ENCODE results near the gene IL4.

IL4 gene

GRCh38 chr5:132674671-132675506, 1.1 kb downstream of the IL4 start:
- FAIRE-seq: no peak

GRCh38 chr5:132675936-132676689, 2.3 kb downstream of the IL4 start:
- FAIRE-seq: no peak

- FAIRE-seq: no peak
Observed at GRCh38 chr5:132677191-132677590, 3.4 kb downstream of the IL4 start.

- FAIRE-seq: no peak
Observed at GRCh38 chr5:132677682-132678400, 4.1 kb downstream of the IL4 start.

GRCh38 chr5:132678735-132679134, 4.9 kb downstream of the IL4 start:
- FAIRE-seq: no peak

- no peak for FAIRE-seq
Observed at GRCh38 chr5:132679166-132679565, 5.4 kb downstream of the IL4 start.

GRCh38 chr5:132679717-132680380, 6.1 kb downstream of the IL4 start:
- no peak for FAIRE-seq

GRCh38 chr5:132680780-132681475, 7.1 kb downstream of the IL4 start:
- FAIRE-seq: no peak

GRCh38 chr5:132681476-132681831, 7.7 kb downstream of the IL4 start:
- no peak for FAIRE-seq

- no peak for FAIRE-seq
Observed at GRCh38 chr5:132681983-132682382, 8.2 kb downstream of the IL4 start.

GRCh38 chr5:132684491-132684890, 10.7 kb downstream of the IL4 start:
- no peak for FAIRE-seq

GRCh38 chr5:132684922-132685720, 11.3 kb downstream of the IL4 start:
- no peak for FAIRE-seq

- FAIRE-seq: no peak
Observed at GRCh38 chr5:132686193-132686592, 12.4 kb downstream of the IL4 start.

- no peak for FAIRE-seq
Observed at GRCh38 chr5:132687995-132688394, 14.2 kb downstream of the IL4 start.

- no peak for FAIRE-seq
Observed at GRCh38 chr5:132688536-132689339, 14.9 kb downstream of the IL4 start.

- no peak for FAIRE-seq
Observed at GRCh38 chr5:132689513-132689912, 15.7 kb downstream of the IL4 start.

- no peak for FAIRE-seq
Observed at GRCh38 chr5:132690156-132690555, 16.4 kb downstream of the IL4 start.

- FAIRE-seq: peak; percentile 31
Observed at GRCh38 chr5:132691755-132692631, 18.2 kb downstream of the IL4 start.

GRCh38 chr5:132692632-132692967, 18.8 kb downstream of the IL4 start:
- FAIRE-seq: no peak

- no peak for FAIRE-seq
Observed at GRCh38 chr5:132695956-132696355, 22.2 kb downstream of the IL4 start.

All from colon (tissue), 2 donors.